VCaP (cell line): Measurements from ENCODE around the gene TSPAN13.

Experiments
- H3K27ac ChIP-seq: fragments of 450-650 bp; 2 replicates; pipeline ENCODE4 v1.5.1; 2017
- TF ChIP-seq, protein P1 (sequence below): fragments of 450-650 bp; conservative IDR thresholded peaks from 2 replicates; pipeline ENCODE4 v1.5.1; 2017; ENCODE audit warnings: mild to moderate bottlenecking, moderate library complexity

The TSPAN13 gene

DNA sequence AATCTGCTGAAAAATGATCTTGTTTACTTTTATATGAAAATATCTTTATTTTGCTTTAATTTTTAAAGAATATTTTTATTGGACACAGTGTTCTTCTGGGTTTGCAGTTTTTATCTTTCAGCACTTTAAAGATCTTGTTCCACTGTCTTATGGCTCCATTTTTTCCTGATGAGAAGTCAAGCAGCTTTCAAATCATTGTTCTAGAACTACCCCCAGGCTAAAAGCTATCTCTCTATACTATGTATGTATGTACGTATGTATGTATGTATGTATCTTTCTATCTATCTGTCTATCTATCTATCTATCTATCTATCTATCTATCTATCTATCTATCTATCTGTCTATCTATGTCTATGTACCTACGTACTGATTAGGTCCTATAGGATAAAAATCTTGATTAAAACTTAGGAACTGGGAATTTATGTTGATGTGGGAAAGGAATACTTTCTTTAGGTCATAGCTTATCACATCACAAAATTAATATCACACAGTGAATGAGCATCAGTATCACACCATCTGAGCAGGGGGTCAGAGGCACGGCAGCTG is 35.4 kb upstream of the TSPAN13 start:
- H3K27ac ChIP-seq, result no peak overlapping the region
- TF ChIP-seq, protein P1, sequence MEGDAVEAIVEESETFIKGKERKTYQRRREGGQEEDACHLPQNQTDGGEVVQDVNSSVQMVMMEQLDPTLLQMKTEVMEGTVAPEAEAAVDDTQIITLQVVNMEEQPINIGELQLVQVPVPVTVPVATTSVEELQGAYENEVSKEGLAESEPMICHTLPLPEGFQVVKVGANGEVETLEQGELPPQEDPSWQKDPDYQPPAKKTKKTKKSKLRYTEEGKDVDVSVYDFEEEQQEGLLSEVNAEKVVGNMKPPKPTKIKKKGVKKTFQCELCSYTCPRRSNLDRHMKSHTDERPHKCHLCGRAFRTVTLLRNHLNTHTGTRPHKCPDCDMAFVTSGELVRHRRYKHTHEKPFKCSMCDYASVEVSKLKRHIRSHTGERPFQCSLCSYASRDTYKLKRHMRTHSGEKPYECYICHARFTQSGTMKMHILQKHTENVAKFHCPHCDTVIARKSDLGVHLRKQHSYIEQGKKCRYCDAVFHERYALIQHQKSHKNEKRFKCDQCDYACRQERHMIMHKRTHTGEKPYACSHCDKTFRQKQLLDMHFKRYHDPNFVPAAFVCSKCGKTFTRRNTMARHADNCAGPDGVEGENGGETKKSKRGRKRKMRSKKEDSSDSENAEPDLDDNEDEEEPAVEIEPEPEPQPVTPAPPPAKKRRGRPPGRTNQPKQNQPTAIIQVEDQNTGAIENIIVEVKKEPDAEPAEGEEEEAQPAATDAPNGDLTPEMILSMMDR, result no peak

DNA sequence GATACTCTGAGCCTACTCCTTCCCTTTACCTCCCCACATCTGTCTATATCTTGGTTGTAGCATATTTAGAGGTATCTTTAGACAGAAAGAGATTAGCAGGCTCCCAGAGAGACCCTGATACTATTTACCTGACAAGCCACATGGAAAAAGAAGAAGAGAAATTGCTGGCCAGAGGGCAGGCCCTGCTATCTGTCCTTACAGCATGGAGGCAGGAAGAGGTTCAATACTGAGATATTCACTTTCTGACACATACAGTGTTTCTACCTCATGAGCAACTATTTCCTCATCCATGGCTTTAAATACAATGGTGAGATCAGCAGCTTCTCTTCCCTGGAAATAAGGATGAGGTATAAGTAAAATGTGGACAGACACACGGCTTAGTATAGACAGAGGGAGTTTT is 33.9 kb upstream of the TSPAN13 start:
- no peak overlapping the region for H3K27ac ChIP-seq
- TF ChIP-seq, protein P1, result no peak

- TF ChIP-seq, protein P1, result no peak
- no peak overlapping the region for H3K27ac ChIP-seq
Measured at GRCh38 chr7:16721541-16721940, 32.0 kb upstream of the TSPAN13 start.

GRCh38 chr7:16724344-16724743 is 29.2 kb upstream of the TSPAN13 start:
- H3K27ac ChIP-seq, result peak overlapping the region; percentile 32
- TF ChIP-seq, protein P1, result no peak

DNA sequence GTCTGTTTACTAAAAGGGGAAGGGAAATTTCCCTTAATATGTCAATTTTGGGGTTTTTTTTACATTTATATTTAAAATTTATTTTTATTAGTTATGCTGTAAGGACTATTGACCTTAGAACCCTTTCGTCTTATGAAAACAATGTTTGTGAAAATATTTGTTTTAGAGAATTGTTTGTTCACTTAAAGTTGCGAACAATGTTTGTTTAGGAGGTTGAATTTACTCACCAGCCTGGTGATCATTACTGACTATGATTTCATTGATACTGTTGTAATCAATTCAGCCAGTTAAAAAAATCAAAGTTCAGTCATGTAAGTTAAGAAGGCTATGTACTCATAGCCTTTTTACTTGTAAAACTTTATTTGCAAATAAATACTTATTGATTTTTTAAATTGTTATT is 27.4 kb upstream of the TSPAN13 start:
- TF ChIP-seq, protein P1, result no peak
- H3K27ac ChIP-seq, result no peak overlapping the region

- H3K27ac ChIP-seq, result no peak overlapping the region
- TF ChIP-seq, protein P1, result no peak
Measured at GRCh38 chr7:16727736-16728135, 25.8 kb upstream of the TSPAN13 start.

DNA sequence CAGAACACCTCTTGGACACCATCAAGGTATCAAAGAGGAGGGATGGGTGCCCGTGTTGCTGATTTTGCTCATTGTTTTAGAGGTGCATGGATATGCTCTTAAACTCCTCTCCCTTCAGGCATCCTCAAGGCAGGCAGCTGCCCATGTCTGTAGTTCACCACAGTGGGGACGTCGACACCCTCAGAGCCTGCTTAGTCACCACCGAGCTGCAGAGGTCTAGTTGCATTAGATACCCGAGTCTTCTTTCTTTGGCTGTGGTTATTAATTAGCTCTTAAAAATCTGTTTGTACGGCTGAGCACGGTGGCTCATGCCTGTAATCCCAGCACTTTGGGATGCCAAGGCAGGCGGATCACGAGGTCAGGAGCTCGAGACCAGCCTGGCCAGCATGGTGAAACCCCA is 24.7 kb upstream of the TSPAN13 start:
- H3K27ac ChIP-seq, result no peak overlapping the region
- TF ChIP-seq, protein P1, result no peak

DNA sequence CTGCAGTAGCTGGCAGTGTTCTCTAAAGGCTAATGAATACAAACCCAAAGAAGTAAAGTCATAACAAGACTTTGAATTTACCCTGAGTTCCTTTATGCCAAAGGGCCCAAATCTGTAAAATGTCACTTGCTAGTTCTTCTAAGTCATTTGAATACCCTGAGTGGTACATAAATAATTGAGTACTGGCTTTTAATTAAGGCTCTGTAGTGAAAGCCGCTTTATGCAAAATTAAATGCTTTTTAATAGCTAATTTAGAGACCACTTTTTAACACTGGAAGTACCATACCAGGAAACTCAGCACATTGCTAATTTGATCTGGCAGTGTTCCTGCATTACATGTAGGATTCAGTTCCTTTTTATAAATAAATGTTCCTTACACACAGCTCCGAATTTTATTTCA is 24.0 kb upstream of the TSPAN13 start:
- TF ChIP-seq, protein P1, result no peak
- H3K27ac ChIP-seq, result no peak overlapping the region
